GOT3 (cell line): ENCODE results near the gene RPL37A.

Experiments
- DNase-seq: peaks from one replicate; lab custom pipeline; 2025; ENCODE audit warnings: mixed read lengths; lab: John Stamatoyannopoulos, UW

The RPL37A gene

DNA sequence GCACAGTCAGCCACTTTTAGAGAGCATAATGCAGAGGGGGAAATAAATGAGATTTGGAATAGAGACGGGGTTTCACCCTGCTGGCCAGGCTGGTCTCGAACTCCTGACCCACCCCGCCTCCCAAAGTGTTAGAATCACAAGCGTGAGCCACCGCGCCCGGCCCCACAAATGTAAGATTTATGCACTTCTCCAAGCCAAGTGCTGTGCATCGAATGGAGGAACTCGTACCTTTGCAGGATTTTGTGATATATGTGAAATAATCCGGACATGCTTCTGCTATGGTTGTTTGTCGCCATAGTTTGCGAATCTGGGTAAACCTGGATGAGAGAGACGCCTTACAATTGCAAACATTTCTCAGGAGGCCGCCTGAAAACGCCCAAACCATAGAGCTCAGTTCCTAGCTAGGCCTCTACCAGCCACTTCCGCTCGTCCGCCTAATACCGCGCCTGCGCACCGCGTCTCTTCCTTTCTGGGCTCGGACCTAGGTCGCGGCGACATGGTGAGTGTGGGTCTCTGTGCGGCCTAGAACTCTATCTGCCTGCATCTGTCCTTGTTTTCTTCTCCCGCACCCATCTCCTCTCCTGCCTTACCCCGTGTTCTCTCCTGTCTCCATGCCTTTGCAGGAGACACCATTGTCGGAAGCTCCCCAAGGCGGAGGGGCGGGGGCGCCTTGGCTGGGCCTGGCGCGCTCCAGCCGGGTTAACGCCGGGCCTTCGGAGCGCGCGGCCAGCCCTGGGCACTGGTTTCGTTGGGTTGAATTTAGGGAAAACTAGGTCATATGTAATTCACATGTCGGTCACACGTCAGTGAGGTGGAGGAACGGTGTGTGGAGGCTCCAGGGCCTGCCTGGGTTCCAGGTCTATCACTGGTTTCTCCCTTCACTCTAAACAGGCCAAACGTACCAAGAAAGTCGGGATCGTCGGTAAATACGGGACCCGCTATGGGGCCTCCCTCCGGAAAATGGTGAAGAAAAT is at the start of gene RPL37A:
Gene RPL37A, plus strand, starts transcription at position 466 of the 974 bp plus-strand sequence. Its CDS starts 31 bp downstream, at position 497.
- peak; percentile 77 for DNase-seq

DNA sequence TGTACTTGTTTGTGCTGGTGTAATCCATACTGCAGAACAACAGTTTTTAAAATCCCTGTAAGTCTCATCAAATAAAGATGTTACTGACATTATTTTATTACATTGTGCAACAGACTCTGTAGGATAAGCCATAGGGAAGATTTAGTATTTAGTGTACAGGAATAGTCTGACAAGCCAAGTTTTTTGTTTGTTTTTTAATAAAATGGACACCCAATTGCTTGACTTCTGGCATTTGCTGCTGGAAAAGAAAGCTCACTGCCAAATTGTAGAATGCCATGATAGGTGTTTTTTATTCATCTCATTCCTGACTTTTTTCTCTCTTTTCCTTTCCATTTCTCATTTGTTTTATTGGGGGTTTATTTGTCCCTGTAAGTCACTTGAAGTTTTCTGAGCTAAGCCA is 48.3 kb upstream of the RPL37A start:
- no peak for DNase-seq

DNA sequence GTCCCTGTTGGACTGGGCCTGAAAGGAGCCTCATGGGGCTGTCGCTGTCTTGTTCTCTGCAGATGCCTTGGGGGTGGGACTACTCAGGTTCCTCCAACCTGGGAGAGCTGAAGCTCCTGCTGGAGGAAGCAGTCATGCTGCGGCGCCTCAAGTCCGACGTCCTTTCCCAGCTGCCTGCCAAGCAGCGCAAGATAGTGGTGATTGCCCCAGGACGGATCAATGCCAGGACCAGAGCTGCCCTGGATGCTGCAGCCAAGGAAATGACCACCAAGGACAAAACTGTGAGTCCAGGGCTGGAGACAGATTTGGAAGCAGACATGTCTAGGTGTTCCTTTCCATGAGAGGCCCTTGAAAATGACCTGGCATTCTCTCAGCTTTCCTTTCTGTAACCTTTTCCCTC is 47.9 kb upstream of the RPL37A start:
- no peak for DNase-seq

DNA sequence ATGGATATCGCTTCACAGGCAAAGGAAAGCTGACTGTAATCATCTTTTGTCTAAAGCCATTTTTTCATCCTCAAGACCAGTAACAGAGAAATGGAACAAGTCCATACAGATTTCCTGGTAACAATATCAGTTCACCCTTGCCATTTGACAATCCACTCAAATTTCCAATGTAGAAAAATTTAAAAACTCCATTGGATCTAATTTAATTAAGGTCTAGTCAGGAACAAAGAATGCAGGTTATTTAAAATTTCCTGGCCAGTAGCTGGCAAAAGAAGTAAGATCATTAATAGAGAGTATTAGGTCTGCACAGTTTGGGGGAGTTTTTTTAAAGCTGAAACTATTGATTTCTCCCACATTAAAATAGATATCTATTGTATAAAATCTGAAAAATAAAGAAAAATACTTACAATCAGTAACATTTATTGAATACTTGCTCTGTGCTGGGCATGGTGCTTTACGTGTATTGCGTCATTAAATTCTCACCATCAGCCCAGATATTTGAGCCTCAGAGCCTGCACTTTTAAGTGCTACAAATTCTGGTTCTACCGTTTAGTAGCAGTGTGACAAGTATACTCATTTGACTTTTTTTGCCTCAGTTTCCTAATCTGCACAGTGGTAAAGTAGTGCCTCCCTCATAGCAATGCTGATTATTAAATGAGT is 44.6 kb upstream of the RPL37A start:
- DNase-seq: no peak

DNA sequence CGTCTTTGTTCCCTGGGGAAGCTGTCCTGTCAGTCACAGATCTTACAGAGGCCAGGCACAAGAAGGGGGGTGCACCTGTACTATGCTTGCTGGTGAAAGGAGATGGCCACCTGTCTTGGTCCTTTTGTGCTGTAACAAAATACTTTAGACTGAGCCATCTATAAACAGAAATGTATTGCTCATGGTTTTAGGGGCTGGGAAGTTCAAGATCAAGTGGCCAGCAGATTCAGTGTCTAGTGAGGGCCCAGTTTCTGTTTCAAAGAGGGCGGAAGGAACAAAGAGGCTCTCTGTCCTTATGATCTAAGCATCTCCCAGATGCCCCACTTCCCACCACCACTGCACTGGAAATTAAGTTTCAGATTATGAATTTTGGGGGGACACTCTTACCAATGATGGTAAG is 35.5 kb upstream of the RPL37A start:
- no peak for DNase-seq

DNA sequence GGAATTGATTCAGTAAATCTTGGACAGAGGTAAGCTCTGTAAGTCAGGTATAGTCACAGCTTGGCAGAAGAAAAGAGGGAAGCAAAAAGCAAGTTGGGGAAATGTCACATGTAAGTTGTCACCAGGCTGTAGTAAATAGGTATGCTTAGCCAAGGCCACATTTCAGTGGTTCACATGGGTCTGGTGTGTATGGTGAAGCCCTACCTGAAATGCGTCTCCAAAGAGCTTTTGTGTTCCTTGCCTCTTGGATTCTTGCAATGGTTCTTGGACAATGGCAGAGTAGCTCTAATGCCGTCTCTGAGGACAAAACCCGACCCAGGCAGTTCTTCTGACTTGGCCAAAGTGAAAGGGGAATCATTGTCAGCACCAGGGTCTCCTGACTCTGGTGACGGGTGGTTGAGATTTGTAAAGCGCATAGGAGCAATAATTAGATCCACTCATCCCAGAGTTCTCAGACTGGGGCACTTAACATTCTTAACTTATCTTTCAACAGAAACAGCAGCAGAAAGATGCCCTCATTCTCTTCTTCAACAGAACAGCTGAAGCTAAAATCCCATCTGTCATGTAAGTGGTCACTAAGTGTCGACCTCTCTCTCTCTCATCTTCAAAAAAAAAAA is 34.4 kb upstream of the RPL37A start:
- no peak for DNase-seq

DNA sequence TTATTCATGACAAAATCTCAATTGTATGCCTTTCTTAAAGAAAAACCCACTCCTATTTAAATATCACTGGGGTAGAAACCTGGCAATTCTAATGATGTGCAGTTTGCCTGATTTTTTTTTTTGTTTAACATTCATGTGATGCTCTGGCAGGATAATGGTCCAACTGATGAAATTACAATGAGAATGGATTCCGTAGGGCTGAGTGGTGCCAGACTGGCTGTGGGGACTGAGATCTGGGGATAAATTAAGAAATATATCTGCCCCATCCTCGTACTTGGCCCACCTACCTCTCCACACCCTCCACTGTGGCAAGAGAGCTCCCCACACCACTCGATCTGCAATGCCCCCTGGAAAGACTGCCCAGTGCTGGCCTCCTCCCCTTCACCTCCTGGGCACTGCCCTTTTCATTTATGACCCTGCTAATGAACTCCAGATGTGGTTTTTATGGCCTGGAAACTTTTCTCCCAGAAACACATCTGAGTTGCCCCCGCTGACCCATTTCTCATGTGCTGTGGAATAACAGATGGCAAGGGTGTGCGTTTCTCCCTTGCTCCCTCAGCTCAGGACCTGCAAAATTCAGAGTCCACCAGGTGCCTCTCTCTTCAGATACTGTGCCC is 33.0 kb upstream of the RPL37A start:
- DNase-seq: no peak

DNA sequence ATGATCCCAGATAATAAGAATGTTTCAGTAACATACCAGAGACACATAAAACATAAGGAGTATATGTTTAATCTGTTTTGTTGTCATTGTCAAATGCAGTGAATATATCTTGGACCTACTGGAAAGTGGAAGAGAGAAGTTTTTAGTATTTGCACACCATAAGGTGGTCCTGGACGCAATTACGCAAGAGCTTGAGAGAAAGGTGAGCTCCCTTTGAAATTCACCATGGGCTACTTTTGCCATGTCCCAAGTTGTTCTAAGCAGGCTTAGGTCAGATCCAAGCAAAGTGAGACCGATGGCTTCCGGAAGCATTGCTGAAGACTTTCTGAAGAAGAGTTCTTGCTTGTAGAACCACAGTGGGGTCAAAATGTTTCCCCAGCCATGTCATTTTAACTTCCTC is 30.8 kb upstream of the RPL37A start:
- no peak for DNase-seq

DNA sequence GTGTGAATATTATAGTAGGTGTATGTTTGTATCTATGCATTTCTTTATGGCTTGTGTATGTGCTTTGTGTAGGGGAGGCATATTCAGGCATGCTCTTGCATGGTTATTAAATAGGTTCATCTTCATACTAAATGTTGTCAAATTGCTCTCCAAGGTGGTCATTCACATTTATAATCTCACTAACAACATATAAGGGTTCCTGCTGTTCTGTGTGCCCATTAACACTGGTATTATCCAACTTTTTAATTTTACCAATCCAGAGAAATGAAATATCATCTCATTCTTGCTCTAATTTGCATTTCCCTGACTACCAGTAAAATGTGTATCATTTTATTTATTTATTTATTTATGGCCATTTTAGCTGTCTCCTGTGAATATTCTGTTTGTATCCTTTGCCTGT is 29.0 kb upstream of the RPL37A start:
- no peak for DNase-seq

DNA sequence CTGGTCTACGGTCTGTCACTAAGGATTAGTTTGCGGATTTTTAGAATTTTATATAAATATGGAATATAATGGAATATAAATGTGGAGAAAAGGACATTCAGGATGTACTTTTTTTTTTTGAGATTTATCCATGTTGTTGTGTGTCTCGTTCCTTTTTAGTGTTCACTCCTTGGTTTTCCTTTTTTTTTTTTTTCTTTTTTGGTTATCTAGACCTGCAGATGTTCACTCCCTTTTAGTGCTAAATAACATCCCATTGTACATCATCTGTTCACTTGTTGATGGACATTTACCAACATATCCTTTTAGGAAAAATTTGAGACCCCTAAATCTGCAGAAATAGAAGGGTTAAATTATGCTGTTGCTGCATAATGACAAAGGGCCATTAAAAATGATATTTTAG is 25.5 kb upstream of the RPL37A start:
- no peak for DNase-seq

DNA sequence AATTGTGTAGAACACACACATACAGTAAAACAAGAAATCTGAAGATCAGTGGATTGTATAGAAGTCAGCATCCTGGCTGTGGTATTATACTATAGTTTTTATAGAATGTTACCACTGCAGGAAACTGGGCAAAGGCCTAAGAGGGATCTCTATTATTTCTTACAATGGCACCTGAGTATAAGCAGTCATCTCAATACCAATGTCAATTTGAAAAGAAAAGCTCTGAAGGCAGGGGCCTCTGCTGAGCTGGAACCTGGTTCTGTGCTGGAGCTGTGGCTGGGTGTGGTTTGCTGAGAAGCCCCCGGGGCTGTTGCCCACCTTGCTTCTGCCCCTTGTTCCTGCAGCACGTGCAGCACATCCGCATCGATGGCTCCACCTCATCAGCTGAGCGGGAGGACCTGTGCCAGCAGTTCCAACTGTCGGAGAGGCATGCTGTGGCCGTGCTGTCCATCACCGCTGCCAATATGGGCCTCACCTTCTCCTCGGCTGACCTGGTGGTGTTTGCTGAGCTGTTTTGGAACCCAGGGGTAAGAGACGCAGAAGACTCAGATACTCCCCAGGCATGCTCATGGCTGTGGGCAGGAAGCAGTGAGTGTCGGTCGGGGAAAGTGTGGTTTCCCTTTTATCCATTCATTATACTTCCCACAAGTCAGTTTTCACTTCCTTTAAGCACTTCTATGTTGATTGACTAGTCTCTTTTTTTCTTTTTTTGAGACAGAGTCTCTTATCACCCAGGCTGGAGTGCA is 23.5 kb upstream of the RPL37A start:
- no peak for DNase-seq

DNA sequence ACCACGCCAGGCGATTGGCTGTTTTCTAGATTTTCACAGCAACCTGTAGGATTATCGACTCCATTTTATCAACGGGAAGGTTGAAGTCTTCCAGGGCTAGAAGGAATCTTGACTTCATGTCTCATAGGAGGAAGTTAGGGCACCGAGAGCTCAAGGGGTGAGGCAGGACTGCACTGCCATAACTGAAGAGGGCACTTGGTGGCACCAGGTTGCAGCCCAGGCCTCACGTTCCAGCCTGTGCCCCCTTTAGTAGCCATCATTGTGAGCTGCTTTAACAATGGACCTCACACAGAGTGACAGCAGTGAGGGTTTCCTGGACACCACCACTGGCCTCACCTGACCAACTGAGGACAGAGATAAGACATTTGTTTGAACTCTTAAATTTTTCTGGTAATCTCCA is 22.9 kb upstream of the RPL37A start:
- no peak for DNase-seq

DNA sequence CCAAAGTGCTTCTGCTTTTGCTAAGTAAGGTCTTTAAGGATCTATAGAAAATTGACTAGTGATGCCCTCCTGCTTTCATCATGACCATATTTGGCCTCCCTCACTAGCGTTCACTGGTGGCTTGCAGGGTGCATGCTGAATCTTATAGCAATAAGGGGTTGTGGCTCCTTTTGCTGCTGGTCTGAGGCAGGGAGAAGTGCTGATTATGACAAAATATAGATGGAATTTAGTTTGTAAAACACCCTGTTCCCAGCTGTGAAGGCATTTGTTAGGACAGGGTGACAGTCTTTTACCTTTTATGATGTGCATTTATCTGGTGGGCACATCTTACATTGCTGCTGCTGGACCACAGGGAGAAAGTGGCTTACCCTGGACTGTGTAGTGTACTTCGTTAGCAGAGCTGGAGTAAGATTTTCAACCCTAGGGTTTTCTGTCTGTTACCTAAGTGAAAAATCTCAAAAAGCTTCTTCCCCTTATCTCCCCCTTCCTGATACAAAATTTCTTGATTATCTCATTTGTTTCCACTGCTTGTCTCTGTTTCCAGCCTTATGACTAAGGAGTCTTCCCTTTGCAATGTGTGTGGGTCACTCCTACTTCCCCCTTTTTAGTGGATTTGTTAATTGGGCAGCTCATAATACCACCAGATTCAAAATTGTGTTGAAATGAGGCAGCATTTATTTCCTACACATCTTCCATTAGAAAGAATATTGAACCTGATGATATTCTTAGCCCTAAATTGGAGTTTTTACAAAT is 21.2 kb upstream of the RPL37A start:
- DNase-seq: no peak

DNA sequence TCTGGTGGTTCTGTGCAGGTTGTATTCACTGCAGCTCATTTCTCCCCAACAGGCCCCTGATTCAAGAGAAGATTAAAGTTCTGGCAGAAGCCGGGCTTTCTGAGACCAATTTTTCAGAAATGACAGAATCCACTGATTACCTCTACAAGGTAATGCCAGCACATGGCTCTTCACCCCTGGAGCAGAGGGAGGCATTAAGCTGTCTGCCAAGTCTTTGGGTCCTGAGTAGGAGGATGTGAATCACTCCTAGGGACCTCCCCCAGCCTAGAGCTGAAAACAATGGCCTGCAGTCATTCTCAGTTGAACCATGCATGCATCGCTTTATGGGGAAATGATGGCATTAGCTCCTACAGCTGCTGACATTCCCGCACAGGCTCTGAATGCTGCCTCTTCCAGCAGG is 20.5 kb upstream of the RPL37A start:
- DNase-seq: no peak

DNA sequence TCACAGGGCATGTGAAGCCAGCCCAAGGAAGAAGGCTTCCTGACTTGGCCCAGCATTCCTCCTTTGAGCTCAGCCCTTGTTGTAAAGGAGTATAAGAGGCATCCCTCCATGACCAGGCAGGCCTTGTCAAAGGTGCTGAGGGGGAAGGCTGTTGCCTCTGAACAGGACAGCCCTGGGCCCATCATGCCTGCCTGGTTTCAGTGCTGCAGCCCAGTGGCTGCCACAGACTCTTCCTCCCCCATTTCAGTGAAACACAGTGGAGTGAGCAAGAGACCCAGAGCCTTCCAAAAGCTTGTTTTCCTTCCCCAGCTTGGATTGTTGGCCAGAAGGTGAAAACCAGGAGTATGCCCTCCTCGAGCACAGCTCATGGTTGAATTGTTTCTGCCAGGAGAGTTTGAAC is 19.9 kb upstream of the RPL37A start:
- DNase-seq: no peak

DNA sequence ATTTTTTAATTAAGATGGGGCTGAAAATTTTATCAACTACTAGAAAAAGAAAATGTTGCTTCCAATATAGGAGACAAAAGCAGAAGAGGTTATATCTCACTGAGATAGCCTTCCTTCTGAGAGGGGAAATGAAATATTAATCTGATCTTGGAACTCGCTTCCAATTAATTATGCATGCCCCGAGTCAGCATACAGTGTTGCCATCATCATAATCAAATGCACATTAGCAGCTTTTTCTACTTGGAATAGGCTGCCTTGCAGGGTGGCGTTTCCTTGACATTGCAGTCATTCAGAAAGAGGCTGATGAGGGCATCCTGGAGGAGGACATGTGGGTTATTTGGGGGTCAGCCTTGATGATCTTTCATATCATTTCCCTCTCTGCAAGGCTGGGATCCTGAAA is 18.4 kb upstream of the RPL37A start:
- DNase-seq: no peak

DNA sequence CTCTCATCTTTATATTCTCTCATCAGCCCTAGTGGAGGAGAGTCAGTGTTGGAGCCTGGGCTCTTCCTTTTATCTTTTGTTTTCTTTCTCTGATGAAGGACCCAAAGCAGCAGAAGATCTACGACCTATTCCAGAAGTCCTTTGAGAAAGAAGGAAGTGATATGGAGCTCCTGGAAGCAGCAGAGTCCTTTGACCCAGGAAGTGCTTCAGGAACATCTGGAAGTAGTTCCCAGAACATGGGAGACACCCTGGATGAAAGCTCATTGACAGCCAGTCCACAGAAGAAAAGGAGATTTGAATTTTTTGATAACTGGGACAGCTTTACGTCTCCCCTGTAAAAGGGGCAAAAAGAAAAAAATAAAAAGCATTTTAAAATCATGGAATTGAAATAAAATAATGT is 16.0 kb upstream of the RPL37A start:
- no peak for DNase-seq

DNA sequence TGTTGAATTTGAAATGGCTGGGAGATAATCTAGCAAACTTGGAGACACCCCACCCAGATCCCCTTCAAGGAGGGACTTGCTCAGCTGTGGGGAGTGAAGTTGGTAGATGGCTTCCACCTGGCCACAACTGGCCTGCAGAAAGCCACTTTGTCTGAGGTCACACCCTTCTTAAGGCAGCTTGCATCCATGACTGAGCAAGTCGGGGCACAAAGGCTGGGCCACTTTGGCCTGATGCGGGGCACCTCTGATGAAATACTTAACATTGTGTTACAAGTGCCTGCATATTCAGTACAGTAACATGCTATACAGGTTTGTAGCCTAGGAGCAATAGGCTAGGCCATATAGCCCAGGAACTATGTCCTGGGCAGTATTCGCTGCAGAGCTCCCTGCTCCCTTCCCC is 13.4 kb upstream of the RPL37A start:
- no peak for DNase-seq

DNA sequence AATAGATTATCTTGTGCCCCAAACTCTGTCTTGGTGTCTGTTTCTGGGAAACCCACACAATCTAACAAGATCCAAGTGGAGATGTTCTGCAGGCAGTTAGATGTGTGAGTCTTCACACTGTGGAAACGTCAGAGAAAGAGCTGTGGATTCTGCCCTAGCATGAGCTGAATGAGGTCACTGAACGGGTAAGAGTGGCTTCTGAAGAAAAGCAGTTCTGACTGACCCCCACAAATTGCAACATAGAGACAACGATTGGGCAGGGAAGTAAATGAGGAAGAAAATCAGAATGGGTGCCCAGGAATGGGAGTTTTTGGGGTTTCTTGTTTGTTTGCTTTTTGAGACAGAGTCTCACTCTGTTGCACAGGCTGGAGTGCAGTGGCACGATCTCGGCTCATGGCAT is 12.9 kb upstream of the RPL37A start:
- no peak for DNase-seq

DNA sequence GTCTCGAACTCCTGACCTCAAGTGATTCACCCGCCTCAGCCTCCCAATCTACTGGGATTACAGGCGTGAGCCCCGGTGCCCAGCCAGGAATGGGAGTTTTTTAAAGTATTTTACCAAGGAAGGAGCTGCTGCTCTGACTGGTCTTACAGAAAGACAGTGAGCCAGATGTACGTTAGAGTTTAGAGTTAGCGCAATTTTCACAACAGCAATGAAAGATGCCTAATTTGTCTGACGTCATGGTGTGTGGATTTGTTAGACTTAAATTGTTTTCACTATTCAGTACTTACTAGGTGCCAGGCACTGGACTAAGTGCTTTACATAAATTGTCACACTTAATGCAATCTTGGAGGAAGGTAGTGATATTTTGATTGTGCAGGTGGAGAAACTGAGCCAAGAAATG is 12.4 kb upstream of the RPL37A start:
- no peak for DNase-seq

DNA sequence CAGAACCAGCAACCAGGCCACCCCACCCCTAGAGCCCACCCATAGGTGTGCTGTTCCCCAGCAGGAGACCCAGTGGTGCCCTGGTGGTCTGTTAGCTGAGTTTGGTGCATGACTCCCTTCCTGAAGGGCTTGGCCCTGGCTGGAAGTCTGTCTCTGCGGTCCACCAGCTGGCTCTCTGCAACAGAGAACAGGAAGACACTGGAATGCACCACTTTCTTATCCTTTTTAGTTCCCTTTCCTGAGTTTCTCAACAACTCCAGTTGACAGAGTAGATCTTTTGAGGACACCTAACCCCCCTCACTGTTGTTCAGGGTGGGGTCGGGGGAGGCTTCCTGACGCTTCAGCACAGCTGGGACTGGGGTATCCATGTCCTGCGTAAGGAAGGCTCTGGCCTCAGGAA is 11.9 kb upstream of the RPL37A start:
- no peak for DNase-seq
